T-helper 1 cell (primary cell): ENCODE results near the gene CLIP1.
"Not testable (repeated sequence)": the region's sequence is repeated elsewhere in the genome, so short reads cannot be mapped to it uniquely, and the experiment has no call there.

ENCODE experiments used
- DNase-seq, 5 donors: peaks; one replicate each; pipeline ENCODE4 v3.0.0-alpha.2; 2012 to 2020

CLIP1 gene

DNA sequence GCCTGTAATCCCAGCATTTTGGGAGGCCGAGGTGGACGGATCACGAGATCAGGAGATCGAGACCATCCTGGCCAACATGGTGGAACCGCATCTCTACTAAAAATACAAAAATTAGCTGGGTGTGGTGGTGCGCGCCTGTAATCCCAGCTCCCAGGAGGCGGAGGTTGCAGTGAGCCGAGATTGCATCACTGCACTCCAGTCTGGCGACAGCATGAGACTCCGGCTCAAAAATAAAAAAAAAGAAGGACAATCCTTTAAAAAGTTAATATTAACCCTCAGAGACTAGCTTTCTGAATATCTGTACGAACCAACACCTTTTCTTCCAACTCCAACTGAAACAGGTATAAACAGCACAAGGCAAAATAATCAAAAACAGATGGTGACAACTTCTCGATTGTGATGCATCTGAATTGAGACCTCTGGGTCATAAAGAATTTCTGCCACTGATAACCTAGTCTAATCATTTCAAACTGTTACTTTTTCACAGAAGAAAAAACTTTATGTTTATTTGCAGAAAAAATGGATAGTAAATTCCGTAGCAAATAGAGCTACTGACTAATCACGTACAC lies 27.8 kb downstream of the CLIP1 start:
- DNase-seq: no peak

DNA sequence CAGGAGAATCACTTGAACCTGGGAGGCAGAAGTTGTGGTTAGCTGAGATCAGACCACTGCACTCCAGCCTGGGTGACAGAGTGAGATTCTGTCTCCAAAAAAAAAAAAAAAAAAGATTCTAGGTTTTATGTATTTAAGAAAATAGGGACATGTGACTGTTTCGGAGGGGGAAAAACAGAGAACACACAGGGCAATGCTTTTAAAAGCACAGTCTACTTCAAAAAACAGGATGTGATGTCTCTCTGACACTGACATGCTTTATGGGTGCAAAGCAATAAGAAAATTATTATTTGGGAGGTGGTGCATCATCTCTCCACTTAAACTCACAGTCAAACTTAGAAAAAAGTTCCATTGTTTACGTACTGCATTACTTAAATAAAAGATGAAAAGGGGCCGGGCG lies 28.7 kb downstream of the CLIP1 start:
- DNase-seq: no peak

DNA sequence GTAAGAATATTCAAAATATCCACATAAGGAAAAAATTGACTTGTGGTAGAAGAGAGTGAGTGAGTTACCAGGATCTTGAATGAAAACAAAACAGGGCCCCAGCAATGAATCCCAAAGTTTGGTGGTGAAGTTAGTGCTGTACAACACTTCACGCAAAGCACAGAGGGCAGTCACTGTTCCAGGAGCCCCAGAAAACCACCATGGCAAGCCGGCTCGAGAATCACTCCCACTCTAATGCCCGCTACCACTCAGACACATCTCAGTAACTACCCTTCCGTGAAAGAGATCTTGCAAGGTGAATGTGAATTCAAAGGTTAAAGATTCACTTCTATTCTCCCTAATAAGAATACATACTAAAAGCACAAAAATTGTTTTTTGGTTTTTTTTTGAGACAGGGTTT lies 30.1 kb downstream of the CLIP1 start:
- no peak for DNase-seq

DNA sequence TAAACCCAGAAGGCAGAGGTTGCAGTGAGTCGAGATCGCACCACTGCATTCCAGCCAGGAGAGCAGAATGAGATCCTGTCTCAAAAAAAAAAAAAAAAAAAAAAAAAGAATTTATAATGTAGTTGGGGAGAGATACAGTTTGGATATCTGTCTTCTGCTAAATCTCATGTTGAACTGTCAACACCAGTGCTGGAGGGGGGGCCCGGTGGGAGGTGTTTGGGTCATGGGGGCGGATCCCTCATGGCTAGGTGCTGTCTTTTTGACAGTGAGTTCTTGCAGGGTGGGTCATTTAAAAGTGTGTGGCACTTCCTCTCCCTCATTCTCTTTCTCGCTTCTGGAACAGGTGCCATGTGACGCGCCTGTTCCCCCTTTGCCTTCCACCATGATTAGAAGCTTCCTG lies 32.8 kb downstream of the CLIP1 start:
- no peak for DNase-seq

DNA sequence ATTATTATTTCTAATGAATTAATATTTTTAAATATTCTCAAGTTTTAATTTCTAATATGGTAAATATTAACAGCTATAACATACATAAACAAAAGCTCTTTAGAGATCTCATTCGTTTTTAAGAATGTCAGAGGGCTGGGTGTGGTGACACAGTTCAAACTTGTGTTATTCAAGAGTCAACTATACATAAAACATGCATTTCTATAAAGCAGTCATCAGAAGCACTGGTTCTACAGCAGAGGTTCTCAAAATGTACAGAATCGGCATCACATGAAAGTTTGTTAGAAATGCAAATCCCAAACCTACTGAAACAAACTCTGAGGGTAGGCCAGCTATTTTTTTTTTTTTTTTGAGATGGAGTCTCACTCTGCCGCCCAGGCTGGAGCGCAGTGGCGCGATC lies 34.6 kb downstream of the CLIP1 start:
- no peak for DNase-seq

DNA sequence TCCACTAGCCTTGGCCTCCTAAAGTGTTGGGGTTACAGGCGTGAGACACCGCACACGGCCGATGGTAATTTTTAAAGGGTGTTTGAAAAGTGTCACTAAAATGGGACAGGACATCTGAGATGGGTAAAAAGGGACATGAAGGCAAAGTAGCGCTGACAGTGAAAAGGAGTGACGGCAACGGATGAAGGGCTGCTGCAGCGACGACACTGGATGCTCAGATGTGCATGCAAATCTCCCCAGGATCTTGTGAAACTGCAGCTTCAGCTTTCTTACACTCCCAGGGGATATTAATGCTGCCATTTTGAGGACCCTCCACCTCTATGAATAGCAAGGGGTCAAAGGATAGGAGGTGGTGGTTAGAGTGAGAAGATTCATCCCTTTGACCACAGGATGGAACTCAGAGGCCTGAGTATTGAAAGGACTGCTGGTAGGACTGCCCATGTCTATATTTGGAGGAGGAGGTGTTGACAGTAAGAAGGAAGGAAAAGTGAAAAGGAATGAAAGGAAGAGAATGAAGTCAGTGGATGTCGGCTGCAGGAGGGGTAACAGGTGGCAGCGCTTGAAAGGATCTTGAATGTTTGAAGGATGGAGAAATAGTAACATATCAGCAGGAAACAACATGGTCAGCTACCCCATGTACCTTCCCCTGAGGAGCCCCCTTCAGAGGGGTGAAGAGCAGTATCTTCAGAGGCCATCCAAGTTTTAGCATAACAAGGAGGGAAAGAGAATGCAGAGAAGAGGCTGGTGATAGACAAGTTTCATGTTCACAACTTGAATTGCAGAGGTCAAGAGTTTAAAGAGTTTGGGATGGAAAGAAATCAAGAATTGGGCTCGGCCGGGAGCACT lies 37.1 kb downstream of the CLIP1 start:
- DNase-seq: no peak

DNA sequence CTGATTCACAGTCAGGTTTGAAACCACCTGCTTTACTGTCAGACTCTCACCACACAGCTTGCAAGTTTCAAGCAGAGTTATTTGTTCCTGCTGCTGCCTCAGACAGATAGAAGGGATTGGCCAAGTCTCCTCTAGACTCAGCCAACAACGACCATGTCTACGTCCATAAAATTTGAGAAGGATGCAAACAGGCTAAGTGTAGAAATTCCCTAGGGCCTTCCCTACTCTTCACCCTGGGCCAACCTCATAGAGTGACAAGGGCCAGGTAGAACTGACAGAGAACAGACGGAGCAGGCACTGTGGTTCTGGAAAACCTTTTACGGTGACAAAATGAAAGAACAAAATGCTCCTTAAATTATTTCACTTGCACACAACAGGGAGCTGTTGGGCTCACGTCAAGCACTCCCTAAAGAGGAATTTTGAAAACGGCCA lies 39.5 kb downstream of the CLIP1 start:
- no peak for DNase-seq

DNA sequence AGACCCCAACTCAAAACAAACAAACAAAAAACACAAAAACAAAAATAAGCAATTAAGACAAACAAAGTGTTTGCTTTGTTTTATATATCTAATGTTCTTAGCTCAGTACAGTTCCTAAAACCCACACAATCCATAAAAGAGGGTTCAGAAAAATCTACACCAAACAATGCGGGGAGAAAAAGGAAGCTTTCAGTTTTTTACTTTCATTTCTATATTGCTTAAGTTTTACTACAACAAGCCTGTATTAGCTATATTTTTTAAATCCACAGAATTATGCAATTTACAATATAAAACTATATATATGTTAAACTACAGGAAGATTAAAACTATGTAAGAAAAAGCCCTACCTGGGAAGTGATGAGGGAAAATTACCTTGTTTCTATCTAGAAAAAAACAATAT lies 41.4 kb downstream of the CLIP1 start:
- no peak for DNase-seq

DNA sequence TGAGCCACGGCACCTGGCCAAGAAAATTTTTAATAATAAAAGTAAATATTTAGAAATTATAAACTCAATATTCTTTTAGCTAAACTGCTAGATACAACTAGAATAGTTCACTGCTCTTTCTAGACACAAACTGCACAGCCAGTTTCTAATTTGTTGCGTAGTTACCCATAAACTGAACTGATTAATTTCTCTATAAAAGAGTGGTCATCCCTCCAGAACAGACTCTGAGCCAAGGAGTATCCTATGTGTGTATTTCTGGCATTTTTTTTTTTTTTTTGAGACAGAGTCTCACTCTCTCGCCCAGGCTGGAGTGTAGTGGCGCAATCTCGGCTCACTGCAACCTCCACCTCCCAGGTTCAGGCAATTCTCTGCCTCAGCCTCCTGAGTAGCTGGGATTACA lies 45.7 kb downstream of the CLIP1 start:
- DNase-seq: not testable (repeated sequence)

DNA sequence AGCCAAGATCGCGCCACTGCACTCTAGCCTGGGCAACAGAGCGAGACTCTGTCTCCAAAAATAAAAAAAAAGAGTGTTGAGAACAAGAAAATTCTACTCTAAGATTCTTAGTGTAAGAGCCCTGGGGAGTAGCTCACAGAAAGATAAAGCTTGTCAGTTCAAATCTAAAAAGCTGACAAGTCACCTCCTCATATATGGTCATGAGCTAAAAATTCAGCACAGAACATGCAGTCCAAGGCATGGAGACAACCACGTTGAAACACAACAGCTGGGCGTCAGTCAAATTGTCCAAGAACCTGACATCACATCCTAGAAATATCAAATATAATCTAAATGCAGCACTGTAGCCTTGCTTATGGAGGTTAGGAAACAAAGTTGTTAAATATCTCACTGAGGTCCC lies 47.8 kb downstream of the CLIP1 start:
- DNase-seq: no peak

DNA sequence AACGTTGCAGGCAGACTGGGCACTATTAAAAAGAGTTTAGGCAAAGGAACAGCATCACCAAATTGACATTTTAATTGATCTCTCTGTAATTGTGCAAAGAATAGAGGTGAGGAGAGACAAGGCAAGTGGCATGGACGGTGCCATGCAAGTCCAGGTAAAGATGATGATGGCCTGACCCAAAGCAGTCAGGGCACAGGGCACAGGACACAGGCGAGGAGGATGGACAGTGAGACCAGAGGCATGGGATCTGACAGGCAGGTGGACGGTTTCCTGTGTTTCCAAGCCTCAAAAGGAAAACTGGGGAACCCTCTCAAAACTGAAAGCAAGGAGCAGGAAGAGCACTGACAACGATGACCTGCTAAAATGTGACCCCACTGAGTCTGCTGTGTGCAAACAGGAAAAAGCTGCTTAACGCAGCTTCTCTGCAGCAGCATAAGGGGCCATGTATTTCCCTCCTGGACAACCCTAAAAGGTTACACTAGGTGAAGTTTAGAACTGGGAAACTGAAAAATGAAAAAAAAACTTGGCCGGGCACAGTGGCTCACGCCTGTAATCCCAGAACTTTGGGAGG lies 50.9 kb downstream of the CLIP1 start:
- no peak for DNase-seq

DNA sequence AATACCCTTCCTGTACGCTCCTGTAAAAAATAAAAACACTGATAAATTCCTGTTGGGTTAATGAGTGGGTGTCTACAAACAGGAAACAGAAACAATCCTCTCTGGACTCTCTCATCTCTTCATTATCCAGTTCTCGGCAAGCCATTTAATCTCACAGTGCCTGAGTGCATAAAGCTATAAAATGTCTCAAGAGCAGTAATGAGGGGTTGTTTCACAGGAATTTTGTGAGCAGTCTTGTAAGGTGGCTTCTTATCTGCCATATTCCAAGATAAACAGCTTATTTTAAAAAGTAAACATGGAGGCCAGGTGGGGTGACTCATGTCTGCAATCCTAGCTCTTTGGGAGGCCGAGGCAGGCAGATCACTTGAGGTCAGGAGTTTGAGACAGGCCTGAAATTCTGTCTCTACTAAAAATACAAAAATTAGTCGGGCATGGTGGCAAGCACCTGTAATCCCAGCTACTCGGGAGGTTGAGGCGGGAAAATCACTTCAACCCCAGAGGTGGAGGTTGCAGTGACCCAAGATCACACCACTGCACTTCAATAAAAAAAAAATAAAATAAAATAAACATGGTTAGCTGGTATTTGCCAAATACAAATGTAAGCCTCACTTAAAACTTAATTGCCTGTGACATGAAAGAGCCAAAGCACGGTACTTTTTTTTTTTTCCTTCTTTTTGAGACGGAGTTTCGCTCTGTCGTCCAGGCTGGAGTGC lies 54.0 kb downstream of the CLIP1 start:
- DNase-seq: no peak

DNA sequence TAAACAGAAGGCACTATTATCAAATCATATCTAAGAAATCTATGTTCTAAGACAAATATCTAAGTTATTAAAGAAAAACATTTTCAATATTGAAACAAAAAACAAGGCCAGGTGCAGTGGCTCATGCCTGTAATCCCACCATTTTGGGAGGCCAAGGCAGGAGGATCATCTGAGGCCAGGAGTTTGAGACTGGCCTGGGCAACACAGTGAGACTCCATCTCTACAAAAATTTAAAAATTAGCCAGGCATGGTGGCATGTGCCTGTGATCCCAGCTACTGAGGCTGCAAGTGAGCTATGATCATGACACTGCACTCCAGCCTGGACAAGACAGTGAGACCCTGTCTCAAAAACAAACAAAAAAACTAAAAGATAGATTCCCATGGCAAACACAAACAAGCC lies 54.8 kb downstream of the CLIP1 start:
- not testable (repeated sequence) for DNase-seq

DNA sequence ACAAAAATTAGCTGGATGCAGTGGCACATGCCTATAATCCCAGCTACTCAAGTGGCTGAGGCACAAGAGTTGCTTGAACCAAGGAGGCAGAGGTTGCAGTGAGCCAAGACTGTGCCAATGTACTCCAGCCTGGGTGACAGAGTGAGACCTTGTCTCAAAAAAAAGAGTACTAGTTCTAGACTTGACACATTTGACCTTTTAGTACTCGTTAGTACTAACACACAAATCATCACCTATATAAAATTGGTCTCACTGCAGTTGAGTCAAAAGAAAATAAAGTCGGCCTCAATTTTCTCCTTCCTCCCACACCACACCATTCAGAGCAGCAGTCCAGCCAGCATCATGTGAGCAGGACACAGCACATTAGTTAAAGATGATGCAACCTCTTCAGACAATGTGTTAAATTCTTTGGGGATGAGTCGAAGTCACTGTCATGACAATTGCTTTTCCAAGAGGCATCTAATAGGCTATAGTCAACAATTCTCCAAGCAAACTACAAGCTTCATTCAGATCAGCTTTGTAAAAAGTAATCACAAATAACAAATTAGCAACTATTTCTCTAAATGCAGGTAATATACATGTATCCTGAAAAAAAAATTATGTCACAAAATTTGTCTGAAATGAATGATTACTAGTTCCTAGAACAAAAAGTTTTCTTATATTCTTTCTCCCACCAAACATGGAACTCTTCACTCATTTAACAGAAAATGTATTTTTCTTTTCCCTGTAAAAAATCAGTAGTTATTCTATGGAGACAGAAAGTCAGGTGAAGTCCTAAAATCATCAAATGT lies 55.6 kb downstream of the CLIP1 start:
- peak in 1 of 5 donors; percentile 25 for DNase-seq

DNA sequence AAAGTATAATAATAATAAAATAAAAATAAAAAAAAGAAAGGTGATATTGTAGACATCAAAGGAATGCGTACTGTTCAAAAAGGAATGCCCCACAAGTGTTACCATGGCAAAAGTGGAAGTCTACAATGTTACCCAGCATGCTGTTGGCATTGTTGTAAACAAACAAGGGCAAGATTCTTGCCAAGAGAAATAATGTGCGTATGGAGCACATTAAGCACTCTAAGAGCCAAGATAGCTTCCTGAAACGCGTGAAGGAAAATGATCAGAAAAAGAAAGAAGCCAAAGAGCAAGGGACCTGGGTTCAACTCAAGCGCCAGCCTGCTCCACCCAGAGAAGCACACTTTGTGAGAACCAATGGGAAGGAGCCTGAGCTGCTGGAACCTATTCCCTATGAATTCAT lies 57.2 kb downstream of the CLIP1 start:
- not testable (repeated sequence) for DNase-seq

DNA sequence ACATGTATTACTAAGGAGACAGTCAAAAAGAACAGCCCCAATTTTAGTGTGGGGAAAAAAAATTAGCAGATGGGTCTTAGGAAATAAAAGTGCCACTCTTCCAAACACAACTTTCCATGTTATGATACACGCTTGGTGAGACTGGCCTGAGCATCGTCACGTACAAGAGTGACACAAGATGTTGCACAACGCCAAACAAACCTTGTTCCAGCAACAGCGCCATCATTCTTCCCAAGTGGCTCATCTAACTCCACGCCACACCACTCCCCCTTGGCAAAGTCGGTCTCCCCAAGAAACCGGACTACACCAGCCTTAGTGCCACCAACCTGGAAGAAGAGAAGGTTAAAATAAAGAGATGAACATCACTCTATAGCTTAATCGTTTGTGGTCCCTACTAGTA lies 58.7 kb downstream of the CLIP1 start:
- no peak for DNase-seq

DNA sequence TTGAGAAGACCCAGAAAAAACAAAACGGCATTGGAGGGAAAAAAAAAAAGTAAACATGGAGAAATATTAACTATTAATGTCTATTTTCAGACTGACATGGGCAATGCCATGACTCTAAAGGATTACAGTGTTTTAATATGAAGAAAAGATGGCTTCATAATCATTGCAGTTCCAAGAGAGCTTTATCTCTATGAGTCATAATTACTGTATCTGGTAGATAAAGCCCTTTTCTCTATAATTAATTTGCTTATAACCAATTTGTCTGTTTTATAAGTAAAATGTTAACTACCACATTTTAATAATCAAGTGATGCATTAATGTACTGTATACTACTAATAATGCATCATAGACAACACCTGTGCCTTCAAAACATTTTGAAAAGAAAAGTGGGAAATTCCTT lies 59.7 kb downstream of the CLIP1 start:
- DNase-seq: no peak

DNA sequence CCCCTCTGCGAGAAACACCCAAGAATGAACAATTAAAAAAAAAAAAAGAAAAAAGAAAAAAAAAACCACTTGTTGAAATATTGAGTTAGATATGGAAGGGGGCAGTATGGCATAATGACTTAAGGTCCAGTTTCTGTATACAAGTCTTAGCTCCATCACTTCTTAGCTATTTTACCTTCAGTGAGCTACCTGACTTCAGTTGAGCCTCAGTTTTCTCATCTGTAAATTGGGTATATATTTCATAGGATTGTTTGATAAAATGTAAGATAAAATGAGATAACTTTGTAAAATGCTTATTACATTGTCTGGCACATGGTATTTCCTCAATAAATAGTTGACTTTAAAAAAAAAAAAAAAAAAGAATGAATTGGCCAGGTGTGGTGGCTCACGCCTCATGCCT lies 64.1 kb downstream of the CLIP1 start:
- not testable (repeated sequence) for DNase-seq

DNA sequence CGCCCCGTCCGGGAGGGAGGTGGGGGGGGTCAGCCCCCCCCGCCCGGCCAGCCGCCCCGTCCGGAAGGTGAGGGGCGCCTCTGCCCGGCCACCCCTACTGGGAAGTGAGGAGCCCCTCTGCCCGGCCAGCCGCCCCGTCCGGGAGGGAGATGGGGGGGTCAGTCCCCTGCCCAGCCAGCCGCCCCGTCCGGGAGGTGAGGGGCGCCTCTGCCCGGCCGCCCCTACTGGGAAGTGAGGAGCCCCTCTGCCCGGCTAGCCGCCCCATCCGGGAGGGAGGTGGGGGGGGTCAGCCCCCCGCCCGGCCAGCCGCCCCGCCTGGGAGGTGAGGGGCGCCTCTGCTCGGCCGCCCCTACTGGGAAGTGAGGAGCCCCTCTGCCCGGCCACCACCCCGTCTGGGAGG lies 64.9 kb downstream of the CLIP1 start:
- not testable (repeated sequence) for DNase-seq

DNA sequence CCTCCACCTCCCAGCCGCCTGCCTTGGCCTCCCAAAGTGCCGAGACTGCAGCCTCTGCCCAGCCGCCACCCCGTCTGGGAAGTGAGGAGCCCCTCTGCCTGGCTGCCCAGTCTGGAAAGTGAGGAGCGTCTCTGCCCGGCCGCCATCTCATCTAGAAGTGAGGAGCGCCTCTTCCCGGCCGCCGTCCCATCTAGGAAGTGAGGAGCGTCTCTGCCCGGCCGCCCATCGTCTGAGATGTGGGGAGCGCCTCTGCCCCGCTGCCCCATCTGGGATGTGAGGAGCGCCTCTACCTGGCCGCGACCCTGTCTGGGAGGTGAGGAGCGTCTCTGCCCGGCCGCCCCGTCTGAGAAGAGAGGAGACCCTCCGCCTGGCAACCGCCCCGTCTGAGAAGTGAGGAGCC lies 65.5 kb downstream of the CLIP1 start:
- not testable (repeated sequence) for DNase-seq

DNA sequence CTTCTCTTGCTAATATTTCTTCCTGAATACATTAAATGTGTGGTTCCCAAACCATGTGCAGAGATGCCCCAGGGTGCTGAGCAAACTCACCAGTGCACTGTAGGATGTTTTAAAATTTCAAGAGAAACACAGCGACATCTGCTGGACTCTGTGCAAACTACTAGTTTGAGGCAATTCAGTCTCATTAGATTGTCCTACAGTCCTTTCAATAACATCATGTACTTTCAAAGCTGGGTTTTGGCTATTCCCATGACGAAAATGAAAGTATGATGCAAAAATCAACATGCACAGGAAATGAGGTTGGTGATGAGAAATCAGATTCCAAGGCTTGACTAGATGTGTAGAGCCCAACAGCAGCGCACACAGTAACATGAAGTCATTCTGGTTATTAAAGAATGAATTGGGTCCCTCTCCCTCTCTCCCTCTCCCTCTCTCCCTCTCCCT lies 66.3 kb downstream of the CLIP1 start:
- peak in 4 of 5 donors; percentile 9 to 54 (median 30) for DNase-seq

DNA sequence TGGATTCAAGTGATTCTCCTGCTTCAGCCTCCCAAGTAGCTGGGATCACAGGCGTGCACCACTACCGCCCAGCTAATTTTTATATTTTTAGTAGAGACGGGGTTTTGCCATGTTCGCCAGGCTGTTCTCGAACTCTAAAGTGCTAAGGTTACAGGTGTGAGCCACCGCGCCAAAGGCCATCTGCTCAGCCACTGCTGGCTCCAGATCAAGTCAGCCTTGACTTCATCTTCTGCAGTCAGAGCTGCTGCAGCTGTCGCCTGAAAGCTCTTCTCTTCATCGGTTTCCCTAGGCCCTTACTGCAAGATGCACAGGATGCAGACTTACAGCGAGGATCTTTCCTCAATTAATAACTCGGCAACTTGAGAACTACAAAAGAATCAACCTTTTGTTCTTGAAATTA lies 66.8 kb downstream of the CLIP1 start:
- DNase-seq: no peak
